ENCODE measurements around the gene ADCY7.

DNA sequence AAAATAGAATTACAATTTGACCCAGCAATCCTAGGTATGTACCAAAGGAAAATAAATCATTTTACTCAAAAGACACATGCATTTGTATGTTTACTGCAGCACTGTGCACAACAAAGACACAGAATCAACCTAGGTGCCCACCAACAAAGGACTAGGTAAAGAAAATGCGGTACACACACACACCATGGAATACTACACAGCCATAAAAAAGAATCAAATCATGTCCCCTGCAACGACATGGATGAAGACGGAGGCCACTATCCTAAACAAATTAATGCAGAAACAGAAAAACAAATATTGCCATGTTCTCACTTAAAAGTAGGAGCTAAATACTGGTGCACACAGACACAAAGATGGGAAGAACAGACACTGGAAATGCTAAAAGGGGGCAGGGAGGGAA is 66.2 kb downstream of the ADCY7 start:
- TF ChIP-seq, protein P1, sequence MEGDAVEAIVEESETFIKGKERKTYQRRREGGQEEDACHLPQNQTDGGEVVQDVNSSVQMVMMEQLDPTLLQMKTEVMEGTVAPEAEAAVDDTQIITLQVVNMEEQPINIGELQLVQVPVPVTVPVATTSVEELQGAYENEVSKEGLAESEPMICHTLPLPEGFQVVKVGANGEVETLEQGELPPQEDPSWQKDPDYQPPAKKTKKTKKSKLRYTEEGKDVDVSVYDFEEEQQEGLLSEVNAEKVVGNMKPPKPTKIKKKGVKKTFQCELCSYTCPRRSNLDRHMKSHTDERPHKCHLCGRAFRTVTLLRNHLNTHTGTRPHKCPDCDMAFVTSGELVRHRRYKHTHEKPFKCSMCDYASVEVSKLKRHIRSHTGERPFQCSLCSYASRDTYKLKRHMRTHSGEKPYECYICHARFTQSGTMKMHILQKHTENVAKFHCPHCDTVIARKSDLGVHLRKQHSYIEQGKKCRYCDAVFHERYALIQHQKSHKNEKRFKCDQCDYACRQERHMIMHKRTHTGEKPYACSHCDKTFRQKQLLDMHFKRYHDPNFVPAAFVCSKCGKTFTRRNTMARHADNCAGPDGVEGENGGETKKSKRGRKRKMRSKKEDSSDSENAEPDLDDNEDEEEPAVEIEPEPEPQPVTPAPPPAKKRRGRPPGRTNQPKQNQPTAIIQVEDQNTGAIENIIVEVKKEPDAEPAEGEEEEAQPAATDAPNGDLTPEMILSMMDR (IDR thresholded peaks at IDR 0.05; ENCODE audit: insufficient read depth, low read depth, low read length): no peak
- no peak for TF ChIP-seq EZH2 (IDR thresholded peaks at IDR 0.05; ENCODE audit: insufficient read depth, low read length)
